Activated CD8-positive, alpha-beta T cell treated with anti-CD3 and anti-CD28 coated beads for 36 hours (primary cell): ENCODE results near the gene LRIG1. TPM values are rescaled to one million over a fixed set of nuclear protein-coding genes. Genes with fewer than 3 reads are reported as not detected.

Source experiments
- ATAC-seq: fragments of 200-7000 bp; cut with Tn5 transposase; one replicate; pipeline ENCODE4 v1.10.0; 2021; ENCODE audit warnings: mild to moderate bottlenecking, moderate library complexity
- CTCF ChIA-PET: fragments of 350-600 bp; sonication (Branson Sonifier 250); formaldehyde crosslinking; loops from one replicate; lab custom pipeline; 2021; ENCODE audit warnings: antibody characterized with exemption; lab: Charles Lee
- POLR2A ChIA-PET: fragments of 350-600 bp; sonication (Branson Sonifier 250); formaldehyde crosslinking; loops from one replicate; lab custom pipeline; 2021; ENCODE audit warnings: antibody characterized with exemption; lab: Charles Lee
- DNase-seq: peaks from one replicate; pipeline ENCODE4 v3.0.0-alpha.2; 2020
- H3K27ac Mint-ChIP-seq: one replicate; pipeline ENCODE4 v1.8.0; 2021; ENCODE audit warnings: mild to moderate bottlenecking, mixed read lengths
- H3K27me3 Mint-ChIP-seq: one replicate; pipeline ENCODE4 v1.8.0; 2021; ENCODE audit warnings: mixed read lengths
- H3K36me3 Mint-ChIP-seq: one replicate; pipeline ENCODE4 v1.8.0; 2021; ENCODE audit warnings: low read depth, mixed read lengths
- H3K4me1 Mint-ChIP-seq: one replicate; pipeline ENCODE4 v1.8.0; 2021; ENCODE audit warnings: low read depth, mixed read lengths
- H3K4me3 Mint-ChIP-seq: one replicate; pipeline ENCODE4 v1.8.0; 2021; ENCODE audit warnings: mild to moderate bottlenecking, moderate library complexity, mixed read lengths
- H3K9me3 Mint-ChIP-seq: one replicate; pipeline ENCODE4 v1.8.0; 2021; ENCODE audit warnings: mixed read lengths
- CTCF ChIP-seq: fragments of 200-600 bp; IDR thresholded peaks from one replicate; pipeline ENCODE4 v1.8.0; 2022; ENCODE audit warnings: antibody characterized with exemption, mild to moderate bottlenecking
- intact Hi-C: fragments of 100-400 bp; cut with micrococcal nuclease; formaldehyde crosslinking; loops from one replicate; pipeline ENCODE4 v1.10.0; 2022
- total RNA-seq, 2 experiments: library from RNA; stranded (reverse); gene quantifications; one replicate each; pipeline ENCODE4 v1.2.3, GENCODE V29; 2021

LRIG1 gene
- total RNA-seq, 2 experiments from 2014 or later, result 12.7 to 13.0 TPM

GRCh38 chr3:66344848-66345578 is 155.8 kb downstream of the LRIG1 start:
- CTCF ChIA-PET, result interaction anchor here (1.3 to 1.8 kb wide), 2 partner anchors 33 to 68 kb away, joined by 4 read pairs; no protein-coding TSS in a partner anchor
- H3K4me1 Mint-ChIP-seq, result no peaks in the 10 kb centered on the region
- H3K9me3 Mint-ChIP-seq, result peaks cover 3% of the 10 kb centered on the region
- no peak overlapping the region for H3K27ac Mint-ChIP-seq
- no peak overlapping the region for H3K4me3 Mint-ChIP-seq
- no peak for DNase-seq
- peaks cover 21% of the 10 kb centered on the region for H3K36me3 Mint-ChIP-seq
- POLR2A ChIA-PET, result no interaction called here
- intact Hi-C loops, result no loop called here
- H3K27me3 Mint-ChIP-seq, result no peaks in the 10 kb centered on the region
- no peak for TF ChIP-seq CTCF
- ATAC-seq, result no peak

GRCh38 chr3:66344391-66344811 is 156.4 kb downstream of the LRIG1 start:
- Mint-ChIP-seq H3K4me1 (peaks cover 5% of the 10 kb centered on the region), H3K27me3 (no peaks in the 10 kb centered on the region), H3K27ac (no peak overlapping the region), H3K4me3 (no peak overlapping the region), H3K9me3 (peaks cover 3% of the 10 kb centered on the region), H3K36me3 (peaks cover 21% of the 10 kb centered on the region)
- CTCF ChIA-PET, result interaction anchor here (1.3 to 1.8 kb wide), 2 partner anchors 33 to 67 kb away, joined by 4 read pairs; no protein-coding TSS in a partner anchor
- ATAC-seq, result no peak
- POLR2A ChIA-PET, result no interaction called here
- DNase-seq, result no peak
- intact Hi-C loops, result no loop called here
- no peak for TF ChIP-seq CTCF

GRCh38 chr3:66342717-66343356 is 158.0 kb downstream of the LRIG1 start:
- no peaks in the 10 kb centered on the region for H3K27me3 Mint-ChIP-seq
- H3K36me3 Mint-ChIP-seq, result peaks cover 16% of the 10 kb centered on the region
- H3K9me3 Mint-ChIP-seq, result peaks cover 3% of the 10 kb centered on the region
- no peak overlapping the region for H3K27ac Mint-ChIP-seq
- no peak for ATAC-seq
- intact Hi-C loops, result no loop called here
- no peak for DNase-seq
- POLR2A ChIA-PET, result interaction anchor here (0.8 kb wide), 1 partner anchor 31 kb away, joined by 3 read pairs; no protein-coding TSS in a partner anchor
- CTCF ChIA-PET, result no interaction called here
- peaks cover 6% of the 10 kb centered on the region for H3K4me1 Mint-ChIP-seq
- H3K4me3 Mint-ChIP-seq, result no peak overlapping the region
- no peak for TF ChIP-seq CTCF

GRCh38 chr3:66338927-66339326 is 161.9 kb downstream of the LRIG1 start:
- intact Hi-C loops, result no loop called here

More at GRCh38 chr3:66338927-66339326, 161.9 kb downstream of the LRIG1 start:
- no peaks in the 10 kb centered on the region for H3K27me3 Mint-ChIP-seq
- DNase-seq (no peak), ATAC-seq (no peak)
- H3K36me3 Mint-ChIP-seq, result peaks cover 2% of the 10 kb centered on the region
- no peak overlapping the region for H3K27ac Mint-ChIP-seq
- H3K4me1 Mint-ChIP-seq, result peaks cover 15% of the 10 kb centered on the region
- H3K9me3 Mint-ChIP-seq, result no peaks in the 10 kb centered on the region
- ChIA-PET POLR2A (no interaction called here), CTCF (no interaction called here)
- no peak for TF ChIP-seq CTCF
- H3K4me3 Mint-ChIP-seq, result no peak overlapping the region
